Heart left ventricle (tissue), 13 donors: ENCODE data around the gene IKBIP.
"Not testable (repeated sequence)": the region's sequence is repeated elsewhere in the genome, so short reads cannot be mapped to it uniquely, and the experiment has no call there.

ENCODE experiments used
- CTCF ChIP-seq, 12 donors: fragments of 200-600 bp; sonication (generic) in 4 of 12; IDR thresholded peaks; one replicate each; pipeline versions ENCODE4 v1.5.0 to v1.8.0; 2018 to 2022; ENCODE audit warnings: antibody characterized with exemption in 12 of 12, mild to moderate bottlenecking in 5 of 12
- POLR2A ChIP-seq, 2 donors: fragments of 450-650 bp; IDR thresholded peaks; one replicate each; pipeline ENCODE4 v1.6.1; 2017; ENCODE audit warnings: antibody characterized with exemption in 2 of 2, mild to moderate bottlenecking in 2 of 2, moderate library complexity in 2 of 2
- donor health status: ischemic (EF 13 %, LVEDD 7.1; RV severe dilation, severe dysfunction).
- donor health status: DM: no; HTN: yes; CAD: no.
- donor health status: DM: no; HTN: no; CAD: no.
- donor health status: ischemic (EF 25% LVEDD 6.9; RV normal size, moderate dysfunction).
- donor health status: ischemic (EF 25% LVEDD 5.7; RV mildly dilated, moderate dysfunction).
- donor health status: ischemic (EF 35%, LVEDD 5.7; RV mildly dilated, moderate dysfunction).
- donor health status: nonischemic (EF 11% LVEDD 7.7; RV severe dilation, severe dysfunction).
- donor health status: DM: yes; HTN: yes; CAD: no.
- donor health status: PGD.
- donor health status: ischemic (EF 29% LVEDD 5.4; RV normal size, mild dysfunction).
- donor health status: nonischemic (EF 23%, LVEDD 6.1; RV moderate dilation, normal function).

GRCh38 chr12:98597313-98597712 is 47.3 kb downstream of the IKBIP start:
- not testable (repeated sequence) for TF ChIP-seq CTCF, POLR2A (IDR thresholded peaks at IDR 0.05)
